Measurements from ENCODE around the gene STMN3. TPM values are rescaled to one million over a fixed set of nuclear protein-coding genes. Genes with fewer than 3 reads are reported as not detected.
"Not testable (repeated sequence)": the region's sequence is repeated elsewhere in the genome, so short reads cannot be mapped to it uniquely, and the experiment has no call there.

The STMN3 gene
- total and polyA plus RNA-seq, 2 donors from 2014 or later, result 20.6 to 84.9 TPM

DNA sequence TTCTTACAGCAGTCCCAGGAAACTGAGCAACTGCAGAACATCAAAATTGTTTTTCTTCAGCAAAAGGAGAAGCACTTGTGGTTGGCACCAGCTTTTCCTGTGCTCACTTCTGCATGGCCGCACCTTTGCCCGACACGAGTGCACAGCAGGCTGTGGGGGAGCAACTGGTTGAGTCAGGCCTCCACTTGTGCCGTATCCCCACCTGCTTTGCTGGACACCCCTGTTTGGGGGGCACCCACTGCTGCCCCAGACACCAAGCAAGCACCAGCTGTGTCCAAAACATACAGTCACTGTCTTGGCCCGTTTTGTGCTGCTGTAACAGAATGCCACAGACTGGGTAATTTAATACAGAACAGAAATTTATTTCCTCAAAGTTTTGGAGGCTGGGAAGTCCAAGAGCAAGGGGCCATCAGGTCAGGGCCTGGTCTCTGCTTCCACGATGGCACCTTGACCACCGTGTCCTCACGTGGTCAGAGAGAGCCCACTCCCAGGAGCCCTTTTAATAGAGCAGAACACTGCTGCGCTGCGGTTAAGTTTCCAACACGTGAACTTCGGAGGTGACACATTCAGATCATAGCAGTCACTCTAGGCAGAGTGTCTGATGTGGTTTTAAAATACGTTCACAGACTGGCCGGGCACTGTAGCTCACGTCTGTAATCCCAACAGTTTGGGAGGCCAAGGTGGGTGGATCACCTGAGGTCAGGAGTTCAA, 17.6 kb downstream of the STMN3 start:
- H3K9me3 ChIP-seq (ENCODE audit: control insufficient read depth in 2 of 3, insufficient read depth in 1 of 3, low read length in 3 of 3), result no peaks in the 10 kb centered on the region
- intact Hi-C loops (cut with DNase I), result no loop called here
- no peak overlapping the region for H3K9ac ChIP-seq (ENCODE audit: low read length in 3 of 3)
- H3K4me3 ChIP-seq (ENCODE audit: low read length in 3 of 3), result no peak overlapping the region
- H3K4me1 ChIP-seq (ENCODE audit: control insufficient read depth in 2 of 3, insufficient read depth in 2 of 3, low read depth in 1 of 3, low read length in 3 of 3), result no peaks in the 10 kb centered on the region
- no peak overlapping the region for H3K27ac ChIP-seq (ENCODE audit: low read depth in 2 of 2, low read length in 2 of 2)
- no peaks in the 10 kb centered on the region for H3K27me3 ChIP-seq (ENCODE audit: control insufficient read depth, insufficient read depth, low read length)
- no peak for FAIRE-seq
- DNase-seq, result peak in 1 of 5 donors; percentile 79
- TF ChIP-seq, protein P1, sequence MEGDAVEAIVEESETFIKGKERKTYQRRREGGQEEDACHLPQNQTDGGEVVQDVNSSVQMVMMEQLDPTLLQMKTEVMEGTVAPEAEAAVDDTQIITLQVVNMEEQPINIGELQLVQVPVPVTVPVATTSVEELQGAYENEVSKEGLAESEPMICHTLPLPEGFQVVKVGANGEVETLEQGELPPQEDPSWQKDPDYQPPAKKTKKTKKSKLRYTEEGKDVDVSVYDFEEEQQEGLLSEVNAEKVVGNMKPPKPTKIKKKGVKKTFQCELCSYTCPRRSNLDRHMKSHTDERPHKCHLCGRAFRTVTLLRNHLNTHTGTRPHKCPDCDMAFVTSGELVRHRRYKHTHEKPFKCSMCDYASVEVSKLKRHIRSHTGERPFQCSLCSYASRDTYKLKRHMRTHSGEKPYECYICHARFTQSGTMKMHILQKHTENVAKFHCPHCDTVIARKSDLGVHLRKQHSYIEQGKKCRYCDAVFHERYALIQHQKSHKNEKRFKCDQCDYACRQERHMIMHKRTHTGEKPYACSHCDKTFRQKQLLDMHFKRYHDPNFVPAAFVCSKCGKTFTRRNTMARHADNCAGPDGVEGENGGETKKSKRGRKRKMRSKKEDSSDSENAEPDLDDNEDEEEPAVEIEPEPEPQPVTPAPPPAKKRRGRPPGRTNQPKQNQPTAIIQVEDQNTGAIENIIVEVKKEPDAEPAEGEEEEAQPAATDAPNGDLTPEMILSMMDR (IDR thresholded peaks at IDR 0.05; ENCODE audit: borderline replicate concordance, extremely low read depth, insufficient read depth), result no peak
- no peaks in the 10 kb centered on the region for H3K36me3 ChIP-seq (ENCODE audit: control insufficient read depth in 2 of 3, insufficient read depth in 3 of 3, low read length in 3 of 3)

DNA sequence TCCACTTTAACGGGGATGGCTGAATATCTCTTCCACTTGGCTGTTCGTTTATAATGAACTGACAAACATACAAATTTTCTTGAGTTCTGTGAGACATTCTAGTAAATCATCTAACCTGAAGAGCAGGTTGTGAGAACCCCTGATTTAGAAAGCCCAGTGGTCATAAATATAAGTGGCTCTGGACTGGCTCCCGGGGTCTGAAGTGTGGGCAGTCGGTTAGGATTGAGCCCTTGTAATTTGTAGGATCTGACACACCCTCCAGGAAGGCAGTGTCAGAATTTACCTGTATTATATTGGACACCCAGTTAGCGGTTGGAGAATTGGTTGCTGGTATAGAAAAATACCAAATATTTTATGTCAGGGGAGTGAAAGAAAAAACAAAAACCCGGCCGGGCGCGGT, 19.5 kb downstream of the STMN3 start:
- Histone ChIP-seq H3K4me1 (ENCODE audit: control insufficient read depth in 2 of 3, insufficient read depth in 2 of 3, low read depth in 1 of 3, low read length in 3 of 3) (no peaks in the 10 kb centered on the region), H3K36me3 (ENCODE audit: control insufficient read depth in 2 of 3, insufficient read depth in 3 of 3, low read length in 3 of 3) (no peaks in the 10 kb centered on the region), H3K27ac (ENCODE audit: low read depth in 2 of 2, low read length in 2 of 2) (no peak overlapping the region), H3K4me3 (ENCODE audit: low read length in 3 of 3) (no peak overlapping the region), H3K9me3 (ENCODE audit: control insufficient read depth in 2 of 3, insufficient read depth in 1 of 3, low read length in 3 of 3) (no peaks in the 10 kb centered on the region), H3K9ac (ENCODE audit: low read length in 3 of 3) (no peak overlapping the region), H3K27me3 (ENCODE audit: control insufficient read depth, insufficient read depth, low read length) (no peaks in the 10 kb centered on the region)
- DNase-seq (no peak), FAIRE-seq (no peak)
- intact Hi-C loops (cut with DNase I), result no loop called here
- TF ChIP-seq, protein P1 (IDR thresholded peaks at IDR 0.05; ENCODE audit: borderline replicate concordance, extremely low read depth, insufficient read depth), result no peak

DNA sequence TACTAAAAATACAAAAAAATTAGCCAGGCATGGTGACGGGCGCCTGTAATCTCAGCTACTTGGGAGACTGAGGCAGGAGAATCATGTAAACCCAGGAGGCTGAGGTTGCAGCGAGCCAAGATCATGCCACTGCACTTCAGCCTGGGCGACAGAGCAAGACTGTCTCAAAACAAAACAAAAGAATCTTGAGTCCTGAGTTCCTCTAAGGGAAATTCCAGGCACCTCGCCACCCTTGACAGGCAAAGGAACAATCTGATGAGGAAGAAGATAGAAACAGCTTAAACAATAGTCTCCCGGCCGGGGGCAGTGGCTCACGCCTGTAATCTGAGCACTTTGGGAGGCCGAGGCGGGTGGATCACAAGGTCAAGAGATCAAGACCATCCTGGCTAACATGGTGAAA, 21.8 kb downstream of the STMN3 start:
- H3K4me3 ChIP-seq (ENCODE audit: low read length in 3 of 3); H3K27ac ChIP-seq (ENCODE audit: low read depth in 2 of 2, low read length in 2 of 2); H3K9ac ChIP-seq (ENCODE audit: low read length in 3 of 3); H3K36me3 ChIP-seq (ENCODE audit: control insufficient read depth in 2 of 3, insufficient read depth in 3 of 3, low read length in 3 of 3); H3K4me1 ChIP-seq (ENCODE audit: control insufficient read depth in 2 of 3, insufficient read depth in 2 of 3, low read depth in 1 of 3, low read length in 3 of 3); H3K9me3 ChIP-seq (ENCODE audit: control insufficient read depth in 2 of 3, insufficient read depth in 1 of 3, low read length in 3 of 3); FAIRE-seq; intact Hi-C loops (cut with DNase I); H3K27me3 ChIP-seq (ENCODE audit: control insufficient read depth, insufficient read depth, low read length): not testable (repeated sequence)
- peak; percentile 41 to 81 (median 64) for DNase-seq

DNA sequence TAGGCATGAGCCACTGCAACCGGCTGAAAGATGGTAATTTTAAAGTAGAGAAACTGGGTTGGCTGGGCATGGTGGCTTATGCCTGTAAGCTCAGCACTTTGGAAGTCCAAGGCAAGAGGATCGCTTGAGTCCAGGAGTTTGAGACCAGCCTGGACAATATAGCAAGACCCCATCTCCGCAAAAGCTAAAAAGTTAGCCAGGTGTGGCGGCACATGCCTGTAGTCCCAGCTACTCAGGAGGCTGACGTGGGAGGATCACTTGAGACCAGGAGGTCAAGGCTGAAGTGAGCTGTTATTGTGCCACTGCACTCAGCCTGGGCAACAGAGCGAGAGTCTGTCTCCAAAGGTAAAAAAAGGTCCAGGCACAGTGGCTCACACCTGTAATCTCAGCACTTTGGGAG, 22.3 kb downstream of the STMN3 start:
- DNase-seq, result peak in 1 of 5 donors; percentile 41
- FAIRE-seq; H3K36me3 ChIP-seq (ENCODE audit: control insufficient read depth in 2 of 3, insufficient read depth in 3 of 3, low read length in 3 of 3); H3K9ac ChIP-seq (ENCODE audit: low read length in 3 of 3); intact Hi-C loops (cut with DNase I); H3K4me3 ChIP-seq (ENCODE audit: low read length in 3 of 3); H3K4me1 ChIP-seq (ENCODE audit: control insufficient read depth in 2 of 3, insufficient read depth in 2 of 3, low read depth in 1 of 3, low read length in 3 of 3); H3K27ac ChIP-seq (ENCODE audit: low read depth in 2 of 2, low read length in 2 of 2); H3K9me3 ChIP-seq (ENCODE audit: control insufficient read depth in 2 of 3, insufficient read depth in 1 of 3, low read length in 3 of 3); H3K27me3 ChIP-seq (ENCODE audit: control insufficient read depth, insufficient read depth, low read length): not testable (repeated sequence)

Measured in kidney (tissue), 14 donors.